Activated T-cell treated with anti-CD3 and anti-CD28 coated beads, Interleukin-2, amount 50 U/mL, for 4 hours (primary cell): ENCODE measurements around the gene SMOC2. TPM values are rescaled to one million over a fixed set of nuclear protein-coding genes. Genes with fewer than 3 reads are reported as not detected.
"Not testable (repeated sequence)": the region's sequence is repeated elsewhere in the genome, so short reads cannot be mapped to it uniquely, and the experiment has no call there.

Source experiments
- ATAC-seq, 2 donors: fragments of 200-7000 bp; cut with Tn5 transposase; one replicate each; pipeline ENCODE4 v1.10.0; 2021
- DNase-seq: peaks from one replicate; pipeline ENCODE4 v3.0.0-alpha.2; 2020
- H3K27me3 Mint-ChIP-seq: one replicate; pipeline ENCODE4 v1.8.0; 2021; ENCODE audit warnings: low read depth, mixed read lengths
- H3K36me3 Mint-ChIP-seq: one replicate; pipeline ENCODE4 v1.8.0; 2022; ENCODE audit warnings: mixed read lengths; ENCODE audit not compliant: insufficient read depth
- H3K4me1 Mint-ChIP-seq: one replicate; pipeline ENCODE4 v1.8.0; 2021; ENCODE audit warnings: low read depth, mixed read lengths
- H3K4me3 Mint-ChIP-seq: one replicate; pipeline ENCODE4 v1.8.0; 2021; ENCODE audit warnings: mild to moderate bottlenecking, moderate library complexity, mixed read lengths
- H3K9me3 Mint-ChIP-seq: one replicate; pipeline ENCODE4 v1.8.0; 2021; ENCODE audit warnings: mixed read lengths
- total RNA-seq, 3 donors: library from RNA; stranded (reverse); gene quantifications; one replicate each; pipeline ENCODE4 v1.2.1, GENCODE V29; 2021

SMOC2 gene
- total RNA-seq, 3 donors from 2014 or later, result 0.08 to 0.11 (median 0.10) TPM

- no peaks in the 10 kb centered on the region for H3K4me1 Mint-ChIP-seq
- no peak overlapping the region for H3K4me3 Mint-ChIP-seq
- ATAC-seq (no peak), DNase-seq (no peak)
- H3K9me3 Mint-ChIP-seq, result no peaks in the 10 kb centered on the region
- no peaks in the 10 kb centered on the region for H3K36me3 Mint-ChIP-seq
- H3K27me3 Mint-ChIP-seq, result no peaks in the 10 kb centered on the region
These were observed 245.2 kb downstream of the SMOC2 start for GRCh38 chr6:168686029-168686738.

- no peaks in the 10 kb centered on the region for H3K9me3 Mint-ChIP-seq
- ATAC-seq (no peak), DNase-seq (no peak)
- no peaks in the 10 kb centered on the region for H3K36me3 Mint-ChIP-seq
- H3K27me3 Mint-ChIP-seq, result no peaks in the 10 kb centered on the region
- H3K4me1 Mint-ChIP-seq, result no peaks in the 10 kb centered on the region
- no peak overlapping the region for H3K4me3 Mint-ChIP-seq
These were observed 246.1 kb downstream of the SMOC2 start for GRCh38 chr6:168686831-168687730.

GRCh38 chr6:168690271-168690670 lies 249.3 kb downstream of the SMOC2 start:
- ATAC-seq (no peak), DNase-seq (no peak)
- H3K4me3 Mint-ChIP-seq, result no peak overlapping the region
- no peaks in the 10 kb centered on the region for H3K4me1 Mint-ChIP-seq
- no peaks in the 10 kb centered on the region for H3K27me3 Mint-ChIP-seq
- no peaks in the 10 kb centered on the region for H3K9me3 Mint-ChIP-seq
- no peaks in the 10 kb centered on the region for H3K36me3 Mint-ChIP-seq

GRCh38 chr6:168691774-168692173 lies 250.8 kb downstream of the SMOC2 start:
- no peak for DNase-seq
- ATAC-seq, result no peak
- H3K27me3 Mint-ChIP-seq, result no peaks in the 10 kb centered on the region
- H3K4me1 Mint-ChIP-seq, result no peaks in the 10 kb centered on the region
- H3K36me3 Mint-ChIP-seq, result no peaks in the 10 kb centered on the region
- no peak overlapping the region for H3K4me3 Mint-ChIP-seq
- peaks cover 4% of the 10 kb centered on the region for H3K9me3 Mint-ChIP-seq

GRCh38 chr6:168692193-168692914 lies 251.4 kb downstream of the SMOC2 start:
- no peak for DNase-seq
- peaks cover 4% of the 10 kb centered on the region for H3K9me3 Mint-ChIP-seq
- no peak overlapping the region for H3K4me3 Mint-ChIP-seq
- no peaks in the 10 kb centered on the region for H3K4me1 Mint-ChIP-seq
- no peaks in the 10 kb centered on the region for H3K27me3 Mint-ChIP-seq
- no peaks in the 10 kb centered on the region for H3K36me3 Mint-ChIP-seq
- ATAC-seq, result no peak

GRCh38 chr6:168692915-168693257 lies 251.9 kb downstream of the SMOC2 start:
- not testable (repeated sequence) for H3K36me3 Mint-ChIP-seq, H3K4me1 Mint-ChIP-seq, H3K27me3 Mint-ChIP-seq, H3K9me3 Mint-ChIP-seq, DNase-seq, ATAC-seq, H3K4me3 Mint-ChIP-seq

- H3K36me3 Mint-ChIP-seq, DNase-seq, H3K4me3 Mint-ChIP-seq, H3K9me3 Mint-ChIP-seq, H3K27me3 Mint-ChIP-seq, H3K4me1 Mint-ChIP-seq, ATAC-seq: not testable (repeated sequence)
These were observed 253.8 kb downstream of the SMOC2 start for GRCh38 chr6:168694797-168695196.

- H3K27me3 Mint-ChIP-seq, result no peaks in the 10 kb centered on the region
- H3K36me3 Mint-ChIP-seq, result no peaks in the 10 kb centered on the region
- no peaks in the 10 kb centered on the region for H3K4me1 Mint-ChIP-seq
- no peak overlapping the region for H3K4me3 Mint-ChIP-seq
- ATAC-seq (no peak), DNase-seq (no peak)
- H3K9me3 Mint-ChIP-seq, result peaks cover 4% of the 10 kb centered on the region
These were observed 254.7 kb downstream of the SMOC2 start for GRCh38 chr6:168695701-168696100.

GRCh38 chr6:168698923-168699322 lies 257.9 kb downstream of the SMOC2 start:
- Mint-ChIP-seq H3K4me1 (no peaks in the 10 kb centered on the region), H3K4me3 (no peak overlapping the region), H3K9me3 (peaks cover 4% of the 10 kb centered on the region), H3K36me3 (no peaks in the 10 kb centered on the region), H3K27me3 (peaks cover 6% of the 10 kb centered on the region)
- DNase-seq (no peak), ATAC-seq (no peak)

- no peak for ATAC-seq
These were observed 258.8 kb downstream of the SMOC2 start for GRCh38 chr6:168699631-168700295.

GRCh38 chr6:168700880-168701279 lies 259.9 kb downstream of the SMOC2 start:
- no peak for DNase-seq
- H3K27me3 Mint-ChIP-seq, result peaks cover 6% of the 10 kb centered on the region
- H3K4me1 Mint-ChIP-seq, result no peaks in the 10 kb centered on the region
- H3K4me3 Mint-ChIP-seq, result no peak overlapping the region
- H3K9me3 Mint-ChIP-seq, result peaks cover 4% of the 10 kb centered on the region
- no peak for ATAC-seq
- no peaks in the 10 kb centered on the region for H3K36me3 Mint-ChIP-seq

More at GRCh38 chr6:168699631-168700295, 258.8 kb downstream of the SMOC2 start:
- no peak overlapping the region for H3K4me3 Mint-ChIP-seq
- no peaks in the 10 kb centered on the region for H3K36me3 Mint-ChIP-seq
- peaks cover 6% of the 10 kb centered on the region for H3K27me3 Mint-ChIP-seq
- H3K9me3 Mint-ChIP-seq, result peaks cover 4% of the 10 kb centered on the region
- no peak for DNase-seq
- H3K4me1 Mint-ChIP-seq, result no peaks in the 10 kb centered on the region

GRCh38 chr6:168703990-168704389 lies 263.0 kb downstream of the SMOC2 start:
- ATAC-seq (no peak), DNase-seq (no peak)
- H3K36me3 Mint-ChIP-seq, result no peaks in the 10 kb centered on the region
- no peaks in the 10 kb centered on the region for H3K9me3 Mint-ChIP-seq
- H3K4me3 Mint-ChIP-seq, result no peak overlapping the region
- no peaks in the 10 kb centered on the region for H3K4me1 Mint-ChIP-seq
- peaks cover 6% of the 10 kb centered on the region for H3K27me3 Mint-ChIP-seq

GRCh38 chr6:168704678-168705077 lies 263.7 kb downstream of the SMOC2 start:
- Mint-ChIP-seq H3K4me1 (no peaks in the 10 kb centered on the region), H3K36me3 (no peaks in the 10 kb centered on the region), H3K9me3 (no peaks in the 10 kb centered on the region), H3K27me3 (peaks cover 9% of the 10 kb centered on the region), H3K4me3 (no peak overlapping the region)
- DNase-seq (no peak), ATAC-seq (no peak)

GRCh38 chr6:168705271-168705670 lies 264.3 kb downstream of the SMOC2 start:
- not testable (repeated sequence) for H3K27me3 Mint-ChIP-seq, H3K4me3 Mint-ChIP-seq, H3K4me1 Mint-ChIP-seq, H3K36me3 Mint-ChIP-seq, ATAC-seq, H3K9me3 Mint-ChIP-seq, DNase-seq
